Sciatic nerve (tissue), 2 donors: ENCODE results near the gene GLE1. TPM values are rescaled to one million over a fixed set of nuclear protein-coding genes. Genes with fewer than 3 reads are reported as not detected.

Source experiments
- ATAC-seq: fragments of 200-7000 bp; cut with Tn5 transposase; one replicate; pipeline ENCODE4 v1.9.1; 2020; ENCODE audit warnings: mild to moderate bottlenecking, moderate library complexity
- DNase-seq: peaks from one replicate; pipeline ENCODE4 v3.0.0-alpha.2; 2020; ENCODE audit warnings: low spot score
- intact Hi-C: fragments of 100-400 bp; cut with DNase I; formaldehyde crosslinking; loops from one replicate; pipeline ENCODE4 v1.14.2; 2022
- total RNA-seq: library from RNA; stranded (reverse); fragmentation: NEBNext Ultra II Directional; extraction: Animal tissue kit (Norgen Biotek cat#: 25700); gene quantifications from one replicate; pipeline ENCODE4 v1.2.1, GENCODE V29; 2021
- donor health status: DM: no; HTN: no; CAD: no.
- donor health status: DM: no; HTN: no; CAD: no.

The GLE1 gene
- total RNA-seq, 1 donor from 2014 or later = 19.3 TPM

DNA sequence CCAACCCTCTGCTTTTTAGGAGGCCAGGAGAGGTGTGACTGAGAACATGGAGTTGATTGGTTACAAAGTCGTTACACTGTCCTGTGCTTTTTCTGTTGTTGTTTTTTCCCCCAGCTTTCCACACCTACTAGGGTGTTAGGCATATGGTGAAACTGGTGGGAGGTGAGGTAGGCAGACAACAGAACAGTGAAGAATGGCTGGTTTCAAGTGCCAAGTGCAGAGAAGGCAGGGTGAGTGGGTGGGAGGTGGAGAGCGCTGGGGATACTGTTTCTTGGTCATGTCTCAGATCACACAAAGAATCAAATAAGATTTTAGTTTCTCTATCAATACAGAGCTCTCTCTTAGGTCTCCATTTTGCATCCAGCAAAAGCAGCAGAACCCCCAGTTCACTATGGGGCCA is 45.7 kb downstream of the GLE1 start:
- intact Hi-C loops = no loop called here
- ATAC-seq = no peak
- DNase-seq = no peak

DNA sequence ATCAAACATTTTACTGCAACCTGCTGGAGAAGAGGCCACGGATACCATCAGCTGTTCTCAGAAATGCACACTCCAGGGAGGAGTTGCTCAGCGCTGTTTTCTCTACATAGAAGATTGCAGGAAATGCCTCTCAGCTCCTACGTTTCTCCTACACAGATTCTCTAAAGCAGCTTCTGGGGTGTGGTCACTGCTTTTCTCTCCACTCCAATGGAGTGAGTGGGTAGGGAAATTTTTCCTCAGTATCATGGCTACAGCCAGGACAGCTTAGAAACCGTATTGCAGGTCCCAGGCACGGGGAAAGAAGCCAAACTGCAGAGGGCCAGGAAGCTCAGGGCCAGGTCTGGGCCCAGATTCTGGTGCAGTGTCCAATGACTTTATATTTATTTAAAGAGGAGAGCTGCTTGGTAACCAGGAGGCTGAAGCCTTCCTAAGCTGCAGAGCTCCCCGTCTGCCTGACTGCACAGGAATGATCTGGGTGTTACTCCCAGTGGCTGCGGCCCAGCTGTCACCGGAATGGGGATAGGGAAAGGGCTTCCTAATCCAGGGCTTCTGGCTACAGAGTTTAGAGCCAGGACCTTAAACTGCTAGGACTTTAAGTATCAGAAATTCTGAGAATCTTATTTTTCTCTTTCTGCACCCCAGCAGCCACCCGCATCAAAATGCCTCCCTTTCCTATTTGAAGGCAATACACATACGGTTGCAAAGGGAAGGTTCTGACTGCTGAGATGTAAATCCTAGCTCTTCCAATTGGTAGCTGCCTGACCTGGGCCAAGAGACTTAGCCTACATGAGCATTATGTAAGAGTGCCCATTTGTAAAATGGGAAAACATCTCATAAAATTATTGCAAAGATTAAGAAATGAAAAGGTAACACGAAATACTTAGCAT is 46.5 kb downstream of the GLE1 start:
- ATAC-seq (peak; percentile 5), DNase-seq (no peak)
- intact Hi-C loops = no loop called here

DNA sequence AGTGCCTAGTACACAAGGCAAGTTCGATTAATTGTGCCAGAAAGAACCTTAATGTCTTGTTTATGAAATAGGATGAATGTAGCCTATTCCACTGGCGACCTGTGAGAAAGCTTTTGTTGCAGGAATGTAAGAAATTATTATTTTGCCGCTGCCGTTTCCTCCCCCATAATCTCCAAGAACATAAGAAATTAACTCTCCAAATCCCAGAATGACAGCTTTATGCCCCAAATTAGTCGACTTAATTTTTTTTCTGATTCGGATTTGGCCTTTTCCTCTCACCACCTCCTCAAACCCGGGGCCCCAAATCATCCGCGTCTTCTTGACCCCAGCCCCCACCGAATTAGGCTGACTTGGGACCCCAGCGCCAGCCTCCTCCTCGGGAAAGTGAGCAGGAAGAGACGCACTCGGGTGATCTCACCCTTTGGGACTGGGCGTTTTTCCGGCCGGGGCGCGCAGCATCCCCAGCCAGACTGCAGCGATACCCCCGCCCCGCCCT is 47.2 kb downstream of the GLE1 start:
- ATAC-seq = no peak
- intact Hi-C loops = no loop called here
- DNase-seq = no peak

DNA sequence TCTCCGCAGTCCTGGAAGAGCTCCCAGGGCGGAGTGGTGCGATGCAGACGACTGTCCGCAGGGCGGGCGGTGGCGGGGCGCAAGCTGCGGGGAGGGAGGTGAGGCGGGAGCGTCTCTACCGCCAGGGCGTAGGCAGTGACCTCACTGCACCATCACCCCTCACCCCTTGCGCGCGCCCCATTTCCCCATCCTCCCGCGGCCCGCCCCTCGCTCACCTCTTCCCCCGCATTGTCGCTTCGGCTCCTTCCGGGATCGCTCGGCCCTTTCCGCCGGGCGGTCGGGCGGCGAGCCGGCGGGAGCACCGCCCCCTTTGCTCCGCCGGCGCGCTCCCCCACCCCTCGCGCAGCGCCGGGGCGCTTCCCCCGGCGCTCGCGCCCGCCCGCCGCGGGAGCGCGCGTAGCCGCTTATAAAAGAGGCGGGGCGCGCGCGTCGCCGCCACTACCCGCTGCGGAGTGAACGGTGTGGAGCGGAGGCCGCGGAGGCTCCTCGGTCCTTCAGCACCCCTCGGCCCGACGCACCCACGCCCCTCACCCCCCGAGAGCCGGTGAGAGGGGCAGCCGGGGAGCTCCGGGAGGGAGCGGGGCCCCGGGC is 47.7 kb downstream of the GLE1 start, which contains the start of gene SPTAN1:
SPTAN1 (plus strand) TSS at position 435 of the 591 bp plus-strand sequence. CDS start 14,154 bp downstream, outside the sequence.
- DNase-seq (peak; percentile 96), ATAC-seq (peak; percentile 91)
- intact Hi-C loops = no loop called here

DNA sequence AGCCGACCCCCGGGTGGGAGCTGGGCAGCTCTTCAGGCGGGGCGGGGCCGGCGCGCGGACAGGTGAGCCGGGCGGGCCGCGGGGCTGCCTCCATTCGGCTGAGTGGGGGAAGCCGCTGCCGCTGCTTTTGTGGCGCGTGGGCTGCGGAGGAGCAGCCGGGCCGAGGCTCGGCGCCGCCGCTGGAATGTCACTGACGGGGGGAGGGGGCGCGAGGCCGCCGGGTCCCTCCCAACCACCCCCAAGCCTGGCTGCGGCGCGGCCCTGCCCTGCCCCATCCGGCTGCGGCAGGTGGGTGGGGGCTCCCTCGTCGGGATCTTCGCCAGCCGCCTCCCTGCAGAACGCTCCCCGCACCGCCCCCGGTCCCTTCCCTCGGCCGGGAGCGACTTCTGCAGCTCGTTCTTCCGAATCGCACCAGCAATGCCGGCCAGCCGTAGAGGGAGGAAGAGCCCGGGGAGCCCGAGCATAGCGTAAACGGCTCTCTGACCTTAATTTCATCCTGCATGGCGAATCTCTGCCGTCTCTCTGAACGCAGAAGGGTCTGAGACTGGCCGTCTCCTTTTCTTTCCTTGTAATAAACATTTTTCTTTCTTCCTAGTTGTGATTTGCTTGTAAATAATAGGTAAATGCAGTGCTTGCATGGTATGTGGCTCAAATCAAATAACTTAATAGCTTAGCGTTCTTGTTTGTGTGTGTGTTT is 48.4 kb downstream of the GLE1 start:
- DNase-seq = peak; percentile 81
- ATAC-seq = peak; percentile 0
- intact Hi-C loops = no loop called here

DNA sequence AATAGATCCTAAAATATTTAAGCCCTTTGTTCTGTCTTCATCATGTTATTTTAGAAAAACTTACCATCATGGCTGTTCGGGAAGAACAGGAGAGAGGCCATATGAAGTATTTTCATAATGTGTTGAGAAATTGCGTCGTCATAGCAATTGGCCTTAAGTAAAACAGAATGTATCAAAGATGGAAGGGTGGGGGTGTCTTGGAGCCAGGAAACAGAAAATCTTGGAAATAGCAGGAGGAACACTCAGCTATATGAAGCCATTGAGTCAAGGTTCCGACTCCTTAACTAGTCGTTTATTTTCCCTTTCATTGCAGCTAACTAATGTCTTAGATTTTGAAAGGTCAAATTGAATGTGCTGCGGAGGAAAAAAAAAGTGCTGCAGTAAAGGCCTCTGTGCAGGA is 49.2 kb downstream of the GLE1 start:
- intact Hi-C loops = no loop called here
- ATAC-seq (no peak), DNase-seq (no peak)

DNA sequence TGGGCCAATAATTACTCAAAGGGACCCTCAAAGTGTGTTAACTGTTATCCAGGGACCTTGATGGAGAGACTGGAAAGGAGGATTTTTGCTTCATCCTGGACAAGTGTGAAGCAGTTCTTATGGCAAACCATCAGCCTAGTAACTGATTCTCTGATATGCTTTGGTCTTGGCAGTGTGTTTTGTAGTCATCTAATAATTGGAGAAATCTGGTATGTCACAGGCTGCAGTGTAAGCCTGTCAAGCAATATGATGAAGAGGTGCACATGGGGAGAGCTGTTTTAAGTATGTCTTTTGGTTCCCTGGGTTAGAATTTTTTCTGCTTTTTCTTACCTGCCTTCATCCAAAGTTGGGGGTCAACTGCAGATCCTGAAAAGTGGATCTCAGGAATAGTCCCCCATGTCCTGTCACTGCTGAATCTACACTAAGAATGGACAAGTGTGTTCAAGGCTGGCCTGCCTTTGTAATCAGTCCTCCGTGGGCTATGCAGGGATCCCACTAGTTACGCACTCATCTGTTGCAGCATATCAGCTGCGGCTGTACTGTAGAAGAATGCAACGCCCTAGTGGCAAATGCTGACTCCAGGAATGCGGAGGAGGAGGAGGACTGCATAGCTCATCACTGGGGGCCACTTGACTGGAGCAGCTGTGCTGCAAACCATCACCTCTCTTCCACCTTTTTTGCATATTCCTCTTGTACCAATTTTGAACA is 49.8 kb downstream of the GLE1 start:
- peak; percentile 42 for ATAC-seq

DNA sequence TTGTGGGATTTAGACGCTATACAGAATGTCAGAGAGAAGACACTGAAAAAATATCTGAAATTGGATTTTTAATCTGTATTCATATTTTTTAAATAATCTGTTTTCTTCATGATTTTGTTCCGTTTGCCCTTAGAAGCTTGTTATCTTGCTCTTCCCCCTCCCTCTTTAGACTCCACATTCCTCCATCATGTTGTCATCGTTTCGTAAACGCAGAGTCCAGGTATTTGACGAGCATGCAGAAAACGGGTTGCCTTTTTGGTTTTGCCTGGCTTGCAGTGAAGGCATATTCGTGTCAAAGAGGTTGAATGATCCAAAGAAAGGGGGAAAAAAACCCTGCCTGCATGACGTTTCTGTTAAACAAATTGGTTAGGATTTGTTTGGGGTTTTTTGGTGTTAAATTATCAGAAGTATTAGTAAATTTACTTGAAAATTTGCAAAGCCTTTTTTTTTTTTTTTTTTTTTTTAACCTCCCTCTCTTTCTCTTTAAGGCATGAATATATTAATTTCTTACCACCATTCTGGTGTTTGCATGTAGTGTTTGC is 50.7 kb downstream of the GLE1 start:
- ATAC-seq (no peak), DNase-seq (no peak)
- intact Hi-C loops = no loop called here

More for the DNA sequence above, 49.8 kb downstream of the GLE1 start:
- DNase-seq = no peak
- intact Hi-C loops = no loop called here

DNA sequence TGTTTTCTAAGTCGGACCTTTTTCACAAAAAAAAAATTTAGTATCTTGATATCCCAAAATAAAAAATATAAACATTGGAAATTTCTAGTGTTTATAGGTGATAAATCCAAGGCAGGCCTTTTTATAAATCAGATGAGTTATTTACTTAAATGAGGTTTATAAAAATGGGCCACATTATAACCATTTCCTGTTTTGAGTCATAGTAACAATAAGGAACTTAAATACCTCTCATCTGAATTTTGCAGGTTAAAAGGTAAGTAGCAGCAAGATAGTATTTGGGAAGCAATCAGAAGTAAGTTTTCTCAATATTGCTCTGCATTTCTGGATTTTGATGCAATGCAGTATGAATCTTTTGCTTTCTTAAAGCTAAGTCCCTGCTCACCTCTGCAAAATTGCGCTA is 51.8 kb downstream of the GLE1 start:
- intact Hi-C loops = no loop called here
- DNase-seq = no peak
- ATAC-seq = no peak

DNA sequence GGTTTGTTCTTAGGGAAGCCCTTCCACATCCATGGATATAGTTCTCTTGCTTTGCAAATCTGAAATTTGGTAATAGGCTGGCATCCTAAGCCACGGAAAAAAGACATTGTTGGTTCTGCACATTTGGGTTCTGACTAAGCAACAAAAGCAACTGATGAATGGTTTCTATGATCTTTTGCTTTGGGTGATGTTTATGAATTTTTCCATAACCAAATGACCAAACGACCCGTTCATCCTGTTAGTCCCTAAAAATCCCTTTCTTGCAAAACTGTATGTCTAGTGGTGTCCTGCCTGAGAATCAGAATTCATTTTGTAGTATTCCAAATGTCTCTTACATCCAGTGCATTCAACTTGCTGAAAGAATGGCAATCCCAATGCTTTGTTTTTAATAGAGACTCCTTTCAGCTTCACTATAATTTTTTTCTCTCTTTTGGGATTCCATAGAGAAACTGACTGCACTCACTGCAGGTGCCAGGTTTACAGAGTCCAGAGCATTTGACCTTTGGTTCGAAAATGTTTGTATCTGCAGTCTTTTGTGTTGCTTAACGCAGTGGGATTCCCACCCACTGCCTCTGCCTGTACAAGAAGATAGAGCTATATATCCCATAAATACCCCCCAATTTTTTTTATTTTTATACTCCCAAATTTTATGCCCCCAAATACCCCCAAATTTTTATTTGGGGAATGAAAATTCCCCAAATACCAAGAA is 52.6 kb downstream of the GLE1 start:
- no peak for ATAC-seq

DNA sequence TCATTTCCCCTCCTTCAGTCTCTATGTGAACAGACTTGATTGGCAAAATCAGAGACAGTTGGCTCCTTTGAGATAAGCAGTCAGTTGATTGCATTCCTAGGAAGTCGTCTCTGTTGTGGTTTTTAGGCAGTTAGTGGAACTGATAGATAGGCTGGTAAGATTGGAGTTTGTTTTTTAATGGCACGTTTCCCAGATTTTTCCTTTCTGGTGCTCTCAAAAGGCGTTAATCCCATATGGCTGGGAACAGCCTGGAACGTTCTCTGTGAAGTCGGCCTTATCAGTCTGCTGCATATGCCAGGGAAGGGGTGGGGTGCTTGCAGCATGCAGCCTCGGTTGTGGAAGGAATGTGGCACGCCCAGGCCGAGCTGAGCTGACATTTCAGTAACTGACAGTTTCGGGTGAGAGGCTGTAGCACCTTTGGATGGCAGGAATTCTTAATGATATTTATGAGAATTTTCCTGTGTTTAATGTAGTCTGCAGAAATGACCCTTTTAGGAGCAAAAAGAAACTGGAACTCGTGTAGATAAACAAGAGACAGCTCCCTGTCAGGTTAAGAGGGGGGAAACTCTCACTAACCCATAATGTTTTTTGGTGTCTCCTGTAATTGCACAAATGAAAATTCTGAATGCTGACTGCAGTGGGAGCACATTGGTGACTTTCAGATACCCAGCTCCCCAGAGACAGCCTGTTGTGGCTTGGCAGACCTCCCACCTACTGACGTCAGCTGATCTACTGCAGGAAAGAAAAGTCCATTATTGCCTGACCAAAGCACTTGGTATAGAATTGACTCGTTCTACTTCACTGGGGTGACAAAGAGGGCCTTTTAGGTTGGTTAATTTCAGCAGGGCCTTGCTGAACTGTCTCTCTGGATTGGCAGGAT is 54.2 kb downstream of the GLE1 start:
- intact Hi-C loops = no loop called here
- peak; percentile 84 for ATAC-seq
- DNase-seq = peak; percentile 93

More for the DNA sequence above, 52.6 kb downstream of the GLE1 start:
- no peak for DNase-seq
- intact Hi-C loops = no loop called here

DNA sequence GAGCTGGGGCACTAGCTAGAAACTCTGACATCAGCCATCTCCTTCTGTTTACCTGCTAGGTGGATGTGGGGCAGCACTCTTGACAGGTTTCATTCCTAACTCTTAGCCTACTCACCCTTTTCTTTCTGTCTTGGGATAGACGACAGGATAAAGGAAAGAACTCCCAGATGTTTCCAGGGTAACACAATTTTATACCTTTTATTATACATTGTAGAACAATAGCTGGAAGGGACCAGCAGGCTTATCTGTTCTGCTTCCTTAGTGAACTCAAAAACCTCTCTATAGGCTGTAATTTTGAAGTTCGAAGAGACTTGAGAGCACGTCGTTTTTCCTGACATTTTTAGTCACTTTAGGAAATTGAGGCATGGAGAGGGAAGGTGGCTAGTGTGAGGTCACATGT is 61.1 kb downstream of the GLE1 start:
- ATAC-seq (no peak), DNase-seq (no peak)
- intact Hi-C loops = no loop called here

DNA sequence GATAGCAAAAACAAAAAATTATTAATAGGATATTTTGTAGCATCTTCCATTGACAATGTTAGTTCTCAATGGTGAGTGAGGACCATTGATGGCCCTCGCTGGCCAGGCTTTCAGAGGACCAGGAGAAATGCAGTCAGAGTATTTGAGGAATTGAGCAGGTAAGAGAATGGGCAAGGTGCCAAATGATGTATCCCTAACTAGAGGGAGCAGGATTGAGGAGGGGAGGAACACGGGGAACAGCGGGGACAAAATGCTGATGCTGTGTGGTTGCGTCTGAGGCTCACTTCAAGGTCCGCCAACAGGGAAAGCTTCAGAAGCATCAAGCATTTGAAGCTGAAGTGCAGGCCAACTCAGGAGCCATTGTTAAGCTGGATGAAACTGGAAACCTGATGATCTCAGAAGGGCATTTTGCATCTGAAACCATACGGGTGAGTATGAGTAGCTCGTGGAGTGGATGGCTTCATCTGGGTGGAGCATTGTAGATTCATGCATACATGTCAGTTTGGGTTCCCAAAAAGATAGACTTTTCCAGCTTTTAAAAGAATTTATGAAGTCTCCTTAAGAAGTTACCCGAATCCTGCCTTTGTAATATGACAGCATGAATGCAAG is 64.1 kb downstream of the GLE1 start:
- no peak for DNase-seq

DNA sequence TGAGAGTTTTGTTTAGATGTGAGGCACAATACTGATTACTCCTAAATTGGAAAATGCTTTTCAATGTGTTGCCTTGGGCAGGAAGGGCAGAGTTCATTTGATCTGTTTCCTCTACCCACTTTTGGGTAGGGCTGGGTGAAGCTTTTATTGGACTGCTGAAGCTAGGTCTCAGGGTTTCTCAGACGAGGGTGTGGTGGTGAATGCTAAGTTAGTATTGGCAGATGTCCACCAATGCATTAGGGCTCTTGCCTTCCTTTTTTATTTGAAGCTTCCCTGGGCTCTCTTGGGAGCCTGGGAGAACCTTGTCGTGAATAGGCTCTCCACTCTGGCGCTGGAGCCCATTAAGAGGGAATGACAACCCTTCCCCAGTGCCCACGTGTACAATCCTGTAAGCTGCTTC is 71.0 kb downstream of the GLE1 start:
- DNase-seq (no peak), ATAC-seq (peak; percentile 39)
- intact Hi-C loops = no loop called here

More for the DNA sequence above, 64.1 kb downstream of the GLE1 start:
- no peak for ATAC-seq
- intact Hi-C loops = no loop called here

DNA sequence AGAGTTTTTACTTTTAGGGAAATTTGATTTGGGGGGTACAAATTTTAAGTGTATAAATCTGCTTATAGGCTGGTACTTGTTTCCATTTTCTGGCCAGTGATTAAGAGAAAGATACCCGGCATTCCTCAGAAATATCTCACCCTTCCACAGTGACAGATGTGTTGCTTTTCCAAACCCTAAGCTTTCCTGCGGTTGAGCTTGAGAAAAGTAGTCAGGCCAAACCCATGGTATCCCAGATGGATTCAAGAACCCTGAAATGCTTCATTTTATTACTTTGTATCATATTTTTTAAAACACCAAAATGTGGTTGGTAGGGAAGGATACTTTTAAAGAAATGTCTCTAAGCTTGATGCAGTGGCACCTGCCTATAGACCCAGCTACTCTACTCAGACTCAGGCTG is 71.4 kb downstream of the GLE1 start:
- intact Hi-C loops = no loop called here
- ATAC-seq = no peak
- DNase-seq = no peak

DNA sequence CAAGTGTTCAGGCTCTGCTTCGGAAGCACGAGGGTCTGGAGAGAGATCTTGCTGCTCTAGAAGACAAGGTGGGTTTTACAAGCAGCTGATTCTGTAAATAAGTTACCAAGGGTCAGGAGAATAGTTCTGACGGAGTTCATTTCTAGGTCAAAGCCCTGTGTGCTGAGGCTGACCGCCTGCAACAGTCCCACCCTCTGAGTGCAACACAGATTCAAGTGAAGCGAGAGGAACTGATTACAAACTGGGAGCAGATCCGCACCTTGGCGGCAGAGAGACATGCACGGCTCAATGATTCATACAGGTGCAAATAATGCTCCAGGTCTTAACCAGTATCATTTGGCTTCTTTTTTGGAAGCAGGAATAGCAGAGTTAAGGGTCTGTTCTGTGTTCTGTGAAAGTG is 72.7 kb downstream of the GLE1 start:
- no peak for DNase-seq
- ATAC-seq = no peak
- intact Hi-C loops = no loop called here

DNA sequence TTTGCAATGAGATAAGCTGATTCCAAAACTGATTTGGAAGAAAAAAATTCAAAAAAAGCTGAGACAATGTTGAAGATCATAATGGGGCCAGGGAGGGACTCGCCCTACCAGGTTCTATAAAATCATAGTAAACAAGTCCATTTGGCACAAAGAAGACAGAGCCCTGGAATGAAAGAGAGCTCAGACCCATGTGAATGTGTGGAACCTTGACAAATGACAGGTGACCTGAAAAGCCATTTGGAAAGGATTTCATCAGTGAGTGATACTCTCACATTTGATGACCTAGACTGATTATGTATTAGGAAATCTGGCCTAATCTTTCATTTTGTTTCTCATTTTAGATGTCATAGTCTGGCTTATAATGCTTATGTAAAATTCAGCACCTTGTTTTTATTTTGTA is 74.7 kb downstream of the GLE1 start:
- DNase-seq (no peak), ATAC-seq (no peak)
- intact Hi-C loops = no loop called here
